Measurements from ENCODE around the gene IL16.

The IL16 gene

GRCh38 chr15:81196576-81197254 is at the start of gene IL16:
Gene IL16 (plus strand): TSS chr15:81196879. CDS start chr15:81225400, 28,521 bp downstream.
- DNase-seq (ENCODE audit: extremely low spot score): no peak
- TF ChIP-seq NFRKB (IDR thresholded peaks at IDR 0.05) (no peak), TARDBP (IDR thresholded peaks at IDR 0.05) (no peak), SUZ12 (IDR thresholded peaks at IDR 0.05) (no peak), FOXA1 (IDR thresholded peaks at IDR 0.05) (no peak), ARNT (IDR thresholded peaks at IDR 0.05) (no peak), PKNOX1 (IDR thresholded peaks at IDR 0.05) (no peak)
- POLR2A ChIA-PET: no interaction called here
- CTCF ChIA-PET: no interaction called here

- no peak for DNase-seq (ENCODE audit: extremely low spot score)
- TF ChIP-seq BHLHE40 (IDR thresholded peaks at IDR 0.05; ENCODE audit: borderline replicate concordance) (no peak), FOXK2 (IDR thresholded peaks at IDR 0.05) (no peak), PKNOX1 (IDR thresholded peaks at IDR 0.05) (no peak), FOXA1 (IDR thresholded peaks at IDR 0.05) (no peak), NFRKB (IDR thresholded peaks at IDR 0.05) (no peak), HDGF (IDR thresholded peaks at IDR 0.05; ENCODE audit: borderline replicate concordance) (no peak), SUZ12 (IDR thresholded peaks at IDR 0.05) (no peak)
- POLR2A ChIA-PET: no interaction called here
- CTCF ChIA-PET: interaction anchor here (0.8 to 8.2 kb wide), 2 partner anchors 9 to 114 kb away, joined by 3 to 107 read pairs; no protein-coding TSS in a partner anchor
These were observed 45.3 kb upstream of the IL16 start for GRCh38 chr15:81151389-81151788.

GRCh38 chr15:81152339-81152738 is 44.3 kb upstream of the IL16 start:
- no peak for DNase-seq (ENCODE audit: extremely low spot score)
- TF ChIP-seq ELF4 (IDR thresholded peaks at IDR 0.05) (no peak), SP1 (IDR thresholded peaks at IDR 0.05) (no peak)
- POLR2A ChIA-PET: no interaction called here
- CTCF ChIA-PET: interaction anchor here (0.6 to 8.2 kb wide), 2 partner anchors 113 to 312 kb away, joined by 3 to 107 read pairs; no protein-coding TSS in a partner anchor

GRCh38 chr15:81152799-81153198 is 43.9 kb upstream of the IL16 start:
- no peak for DNase-seq (ENCODE audit: extremely low spot score)
- POLR2A ChIA-PET: no interaction called here
- CTCF ChIA-PET: interaction anchor here (0.6 to 8.2 kb wide), 2 partner anchors 113 to 313 kb away, joined by 3 to 107 read pairs; no protein-coding TSS in a partner anchor
- no peak for TF ChIP-seq NFRKB (IDR thresholded peaks at IDR 0.05)
- no peak for TF ChIP-seq ZNF384 (IDR thresholded peaks at IDR 0.05)
- no peak for TF ChIP-seq FOXK2 (IDR thresholded peaks at IDR 0.05)
- TF ChIP-seq LEF1 (IDR thresholded peaks at IDR 0.05; ENCODE audit: borderline replicate concordance): no peak
- no peak for TF ChIP-seq SP1 (IDR thresholded peaks at IDR 0.05)
- TF ChIP-seq SUZ12 (IDR thresholded peaks at IDR 0.05): no peak
- TF ChIP-seq PKNOX1 (IDR thresholded peaks at IDR 0.05): no peak
- TF ChIP-seq L3MBTL2 (conservative IDR thresholded peaks at IDR 0.05): no peak
- no peak for TF ChIP-seq TARDBP (IDR thresholded peaks at IDR 0.05)
- no peak for TF ChIP-seq BHLHE40 (IDR thresholded peaks at IDR 0.05; ENCODE audit: borderline replicate concordance)
- TF ChIP-seq CTBP1 (IDR thresholded peaks at IDR 0.05; ENCODE audit: borderline replicate concordance): no peak
- TF ChIP-seq ARNT (IDR thresholded peaks at IDR 0.05): no peak
- no peak for TF ChIP-seq HDGF (IDR thresholded peaks at IDR 0.05; ENCODE audit: borderline replicate concordance)
- no peak for TF ChIP-seq ELF4 (IDR thresholded peaks at IDR 0.05)
- TF ChIP-seq FOXM1 (IDR thresholded peaks at IDR 0.05; ENCODE audit: borderline replicate concordance): no peak
- TF ChIP-seq FOXA1 (IDR thresholded peaks at IDR 0.05): no peak

GRCh38 chr15:81155375-81156218 is 41.1 kb upstream of the IL16 start:
- ChIA-PET POLR2A (interaction anchor here (1.0 kb wide), 2 partner anchors 111 to 155 kb away, joined by 3 to 8 read pairs; partner anchors contain the start of gene TLNRD1), CTCF (interaction anchor here (0.6 to 8.2 kb wide), 15 partner anchors 9 to 388 kb away, joined by 3 to 107 read pairs (median 4); no protein-coding TSS in a partner anchor)
- TF ChIP-seq LEF1 (IDR thresholded peaks at IDR 0.05; ENCODE audit: borderline replicate concordance) (no peak), BHLHE40 (IDR thresholded peaks at IDR 0.05; ENCODE audit: borderline replicate concordance) (no peak), L3MBTL2 (conservative IDR thresholded peaks at IDR 0.05) (no peak), ARNT (IDR thresholded peaks at IDR 0.05) (no peak), FOXA1 (IDR thresholded peaks at IDR 0.05) (no peak), FOXM1 (IDR thresholded peaks at IDR 0.05; ENCODE audit: borderline replicate concordance) (no peak), ELF4 (IDR thresholded peaks at IDR 0.05) (no peak), NFRKB (IDR thresholded peaks at IDR 0.05) (no peak), CTBP1 (IDR thresholded peaks at IDR 0.05; ENCODE audit: borderline replicate concordance) (no peak), SUZ12 (IDR thresholded peaks at IDR 0.05) (no peak), PKNOX1 (IDR thresholded peaks at IDR 0.05) (no peak), TARDBP (IDR thresholded peaks at IDR 0.05) (no peak), FOXK2 (IDR thresholded peaks at IDR 0.05) (no peak), SP1 (IDR thresholded peaks at IDR 0.05) (no peak), HDGF (IDR thresholded peaks at IDR 0.05; ENCODE audit: borderline replicate concordance) (no peak), ZNF384 (IDR thresholded peaks at IDR 0.05) (no peak)
- DNase-seq (ENCODE audit: extremely low spot score): peak; percentile 57
